Activated CD4-positive, alpha-beta T cell treated with anti-CD3 and anti-CD28 coated beads, Interleukin-2, amount 50 U/mL, for 48 hours (primary cell): ENCODE measurements around the gene ACER3.
"Not testable (repeated sequence)": the region's sequence is repeated elsewhere in the genome, so short reads cannot be mapped to it uniquely, and the experiment has no call there.

ENCODE experiments used
- DNase-seq, 2 experiments: peaks; one replicate each; pipeline ENCODE4 v3.0.0-alpha.2; 2020

The ACER3 gene

GRCh38 chr11:77042111-77042726 is 181.5 kb downstream of the ACER3 start:
- DNase-seq, result no peak

GRCh38 chr11:77044356-77044755 is 183.6 kb downstream of the ACER3 start:
- DNase-seq, result no peak

- DNase-seq, result no peak
Observed at GRCh38 chr11:77044886-77045285, 184.2 kb downstream of the ACER3 start.

DNA sequence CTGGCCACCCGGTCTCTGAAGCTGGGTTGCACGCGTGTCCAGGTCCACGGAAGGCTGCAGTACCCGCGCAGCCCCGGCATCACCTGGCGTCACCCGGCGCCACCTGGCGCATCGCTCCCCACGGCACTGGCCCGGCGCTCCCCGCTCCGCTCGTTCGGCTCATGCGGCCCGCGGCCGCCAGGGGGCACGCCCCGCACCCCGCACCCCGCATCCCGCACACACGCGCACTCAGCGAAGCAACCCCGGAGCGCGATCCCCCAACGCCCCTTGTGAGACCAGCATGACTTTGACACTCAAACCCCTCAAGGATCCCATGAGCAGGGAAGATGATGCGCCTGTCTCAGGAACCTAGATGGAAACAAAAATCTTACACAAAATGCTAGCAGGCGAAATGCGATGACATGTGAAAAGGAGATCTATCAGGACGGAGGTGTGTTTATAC is 185.4 kb downstream of the ACER3 start:
- peak; percentile 59 to 71 for DNase-seq

GRCh38 chr11:77047007-77047927 is 186.5 kb downstream of the ACER3 start:
- peak; percentile 56 to 68 for DNase-seq

DNA sequence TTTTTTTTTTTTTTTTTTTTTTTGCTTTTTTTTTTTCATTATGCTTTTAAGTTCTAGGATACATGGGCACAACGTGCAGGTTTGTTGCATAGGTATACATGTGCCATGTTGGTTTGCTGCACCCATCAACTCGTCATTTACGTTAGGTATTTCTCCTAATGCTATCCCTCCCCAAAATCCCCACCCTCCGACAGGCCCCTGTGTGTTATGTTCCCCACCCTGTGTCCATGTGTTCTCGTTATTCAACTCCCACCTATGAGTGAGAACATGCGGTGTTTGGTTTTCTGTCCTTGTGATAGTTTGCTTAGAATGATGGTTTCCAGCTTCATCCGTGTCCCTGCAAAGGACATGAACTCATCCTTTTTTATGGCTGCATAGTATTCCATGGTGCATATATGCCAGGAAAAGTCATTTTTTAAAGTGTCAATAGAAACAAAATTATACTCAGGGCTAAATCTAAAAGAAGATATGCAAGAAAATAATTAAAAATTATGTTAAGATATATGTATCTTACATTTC is 187.3 kb downstream of the ACER3 start:
- not testable (repeated sequence) for DNase-seq

DNA sequence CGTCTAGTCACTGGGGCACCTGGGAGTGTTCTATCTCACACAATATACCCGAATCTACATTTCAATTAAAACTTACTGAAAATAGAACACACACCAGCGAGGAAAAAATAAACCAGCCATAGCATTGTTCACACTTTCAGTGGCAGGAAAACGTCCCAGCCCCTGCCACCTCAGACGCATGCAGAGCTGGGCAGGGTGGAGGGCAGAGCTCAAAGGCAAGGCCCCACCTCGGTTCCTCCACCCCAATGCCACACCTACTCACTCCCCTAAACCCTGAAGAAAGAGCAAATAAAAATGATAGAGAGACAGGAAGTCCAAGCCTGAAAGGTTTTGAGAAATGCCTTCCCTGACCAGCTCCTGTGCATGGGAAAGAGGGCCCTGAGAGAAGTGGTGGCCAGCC is 188.3 kb downstream of the ACER3 start:
- DNase-seq, result no peak

GRCh38 chr11:77051511-77051910 is 190.8 kb downstream of the ACER3 start:
- DNase-seq, result no peak

- DNase-seq, result no peak
Observed at GRCh38 chr11:77052518-77052917, 191.8 kb downstream of the ACER3 start.

- no peak for DNase-seq
Observed at GRCh38 chr11:77053217-77054015, 192.7 kb downstream of the ACER3 start.

DNA sequence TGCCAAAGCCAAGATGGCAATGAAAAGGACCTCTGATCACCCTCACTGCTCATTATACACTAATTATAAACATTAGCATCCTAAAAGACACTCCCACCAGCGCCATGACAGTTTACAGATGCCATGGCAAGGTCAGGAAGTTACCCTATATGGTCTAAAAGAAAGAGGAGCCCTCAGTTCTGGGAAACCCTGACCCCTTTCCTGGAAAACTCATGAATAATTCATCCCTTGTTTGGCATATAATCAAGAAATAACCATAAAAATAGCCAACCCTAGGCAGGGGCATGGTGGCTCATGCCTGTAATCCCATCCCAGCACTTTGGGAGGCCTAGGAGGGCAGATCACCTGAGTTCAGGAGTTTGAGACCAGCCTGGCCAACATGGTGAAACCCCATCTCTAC is 193.4 kb downstream of the ACER3 start:
- DNase-seq, result no peak

DNA sequence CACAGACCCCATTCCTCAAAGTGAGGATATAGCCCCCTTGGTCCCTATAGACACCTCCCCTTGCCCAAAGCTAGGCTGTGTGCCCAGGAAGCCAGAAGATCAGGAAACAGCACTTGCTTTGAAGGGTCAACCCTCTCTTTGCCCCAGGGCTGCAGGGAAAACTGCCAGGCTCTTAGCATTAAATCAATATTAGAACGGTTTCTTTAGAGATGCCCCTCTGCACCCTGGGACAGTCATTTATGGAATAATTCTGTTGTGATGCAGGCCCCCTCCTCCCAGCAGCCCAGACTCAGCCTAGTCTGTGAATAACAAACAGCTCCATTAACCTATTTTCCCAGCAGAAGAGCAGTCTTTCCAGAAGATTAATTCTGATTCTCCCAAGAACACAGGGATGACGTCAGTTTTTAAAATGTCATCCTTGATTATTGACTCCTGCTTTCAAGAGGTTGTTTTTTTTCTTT is 194.4 kb downstream of the ACER3 start:
- DNase-seq, result no peak

DNA sequence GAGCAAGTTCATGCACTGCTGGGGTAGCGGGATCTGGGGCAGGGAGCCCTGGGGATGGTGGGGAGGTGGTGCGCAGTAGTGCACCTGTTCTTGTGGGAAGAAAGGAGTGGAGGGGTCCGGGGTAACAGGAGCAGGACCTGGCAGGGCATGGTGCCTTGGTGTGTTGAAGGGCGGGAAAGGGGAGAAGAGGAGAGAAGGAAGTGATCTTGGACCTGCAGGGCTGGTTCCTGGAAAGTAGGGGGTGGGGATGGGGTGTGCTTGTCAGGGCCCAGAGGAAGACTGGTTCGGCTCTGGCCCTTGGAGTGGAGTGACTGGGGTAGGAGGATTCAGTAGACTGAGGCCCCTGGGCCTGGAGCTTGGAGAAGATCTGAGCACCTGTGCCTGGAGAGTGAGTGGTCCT is 195.2 kb downstream of the ACER3 start:
- DNase-seq, result no peak

GRCh38 chr11:77056814-77057402 is 196.2 kb downstream of the ACER3 start:
- no peak for DNase-seq

- DNase-seq, result no peak
Observed at GRCh38 chr11:77057938-77058474, 197.3 kb downstream of the ACER3 start.

GRCh38 chr11:77058900-77059299 is 198.2 kb downstream of the ACER3 start:
- no peak for DNase-seq

DNA sequence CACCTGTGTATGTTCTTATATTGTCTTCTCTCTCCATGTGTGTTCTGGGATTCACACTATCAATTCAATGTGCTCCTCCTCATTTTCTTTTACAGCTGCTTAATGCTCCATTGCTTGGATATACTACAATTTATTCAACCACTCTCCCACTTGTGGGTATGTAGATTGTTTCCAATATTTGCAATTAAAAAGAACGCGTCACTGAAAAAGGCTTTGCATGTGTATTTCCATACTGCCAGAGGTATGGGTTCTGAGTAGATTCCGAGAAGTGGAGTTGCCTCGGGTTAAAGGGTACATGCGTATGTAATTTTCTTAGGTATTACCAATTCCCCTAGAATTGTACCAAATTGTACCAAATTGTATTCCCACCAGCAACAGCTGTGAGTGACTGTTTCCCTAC is 199.1 kb downstream of the ACER3 start:
- no peak for DNase-seq

- no peak for DNase-seq
Observed at GRCh38 chr11:77060234-77060633, 199.5 kb downstream of the ACER3 start.

- DNase-seq, result not testable (repeated sequence)
Observed at GRCh38 chr11:77061258-77061657, 200.5 kb downstream of the ACER3 start.

DNA sequence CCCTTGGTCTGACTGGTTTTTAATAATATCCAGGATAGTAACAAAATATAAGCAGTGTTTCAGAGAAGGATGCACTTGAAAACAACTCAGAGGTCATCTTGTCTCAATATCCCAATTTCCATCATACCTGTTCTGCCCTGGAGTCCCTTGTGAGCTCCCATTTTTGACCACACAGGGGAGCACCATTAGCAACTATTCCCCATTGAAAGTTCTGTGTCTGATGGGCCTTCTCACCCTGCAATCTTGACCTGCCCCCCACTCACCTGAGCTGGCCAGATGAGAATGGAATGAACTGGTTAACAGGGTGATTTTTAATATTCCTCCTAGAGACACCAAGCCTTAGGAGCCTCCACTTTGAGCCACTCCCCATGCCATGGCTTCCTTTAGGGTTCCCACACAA is 202.2 kb downstream of the ACER3 start:
- DNase-seq, result no peak

DNA sequence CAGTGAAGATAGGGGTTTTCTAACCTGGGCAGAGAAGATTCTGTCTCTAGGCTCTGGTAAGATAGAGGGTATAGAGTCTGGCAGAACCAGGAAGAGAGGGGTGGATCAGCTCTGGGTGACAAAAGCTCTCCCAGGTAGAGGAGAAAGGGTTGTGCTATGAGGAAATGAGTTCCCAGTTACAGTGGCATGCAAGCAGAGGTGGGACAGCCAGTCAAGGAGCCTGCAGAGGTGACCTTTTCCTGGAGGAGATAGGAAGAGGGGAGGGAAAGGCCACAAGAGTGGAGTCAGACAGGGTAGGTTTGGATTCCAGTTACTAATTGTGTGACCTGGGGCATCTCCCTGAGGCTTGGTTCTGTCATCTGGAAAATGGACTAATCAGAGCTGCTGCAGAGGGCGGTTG is 202.7 kb downstream of the ACER3 start:
- no peak for DNase-seq

DNA sequence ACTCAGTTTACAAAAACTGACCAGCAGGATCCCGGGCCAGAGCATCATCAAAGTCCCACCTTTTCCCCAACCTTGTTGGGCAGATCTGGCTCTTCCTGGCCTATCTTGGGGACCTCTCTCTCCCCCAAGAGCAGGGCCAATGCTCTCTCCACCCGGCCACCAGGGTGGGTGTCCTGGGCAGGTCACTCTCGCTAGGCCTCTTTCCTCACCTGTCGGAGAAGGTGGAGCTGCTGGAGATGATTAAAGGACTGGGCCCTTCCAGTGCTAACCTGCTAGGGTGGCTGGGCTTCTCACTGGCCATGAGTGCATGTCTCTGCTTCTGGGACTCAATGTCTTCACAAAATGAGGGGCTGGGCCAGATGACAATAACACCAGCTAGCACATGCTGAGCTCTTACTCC is 203.1 kb downstream of the ACER3 start:
- DNase-seq, result no peak
